Mesodermal cell (in vitro differentiated cells): ENCODE data around the gene NSL1. TPM values are rescaled to one million over a fixed set of nuclear protein-coding genes. Genes with fewer than 3 reads are reported as not detected.
A peak's percentile ranks its signal among the peaks of the same experiment; 100 is the strongest.
"Not testable (repeated sequence)": the region's sequence is repeated elsewhere in the genome, so short reads cannot be mapped to it uniquely, and the experiment has no call there.

Source experiments
- H3K27ac ChIP-seq: 2 replicates; pipeline ENCODE4 v1.7.0; 2013; ENCODE audit warnings: mild to moderate bottlenecking, low read depth, low read length, moderate library complexity; ENCODE audit not compliant: severe bottlenecking
- H3K36me3 ChIP-seq: 2 replicates; pipeline ENCODE4 v1.7.1; 2013; ENCODE audit warnings: mild to moderate bottlenecking, low read length, moderate library complexity; ENCODE audit not compliant: control insufficient read depth, insufficient read depth
- H3K4me1 ChIP-seq: one replicate; pipeline ENCODE4 v1.7.1; 2013; ENCODE audit warnings: mild to moderate bottlenecking, low read length; ENCODE audit not compliant: insufficient read depth, control insufficient read depth, poor library complexity, severe bottlenecking
- H3K4me3 ChIP-seq: 2 replicates; pipeline ENCODE4 v1.7.0; 2013; ENCODE audit warnings: low read length, control low read depth, mild to moderate bottlenecking; ENCODE audit not compliant: insufficient read depth, poor library complexity, severe bottlenecking; ENCODE audit errors: extremely low read depth
- H3K9me3 ChIP-seq: 2 replicates; pipeline ENCODE4 v1.7.1; 2013; ENCODE audit warnings: mild to moderate bottlenecking, low read length, moderate library complexity; ENCODE audit not compliant: control insufficient read depth
- WGBS, 2 experiments: methylation state at CpG; one replicate each; pipeline ENCODE4 v1.1.5; 2013; ENCODE audit warnings: missing lambda C conversion rate in 2 of 2; ENCODE audit not compliant: insufficient coverage in 2 of 2; 5-methylcytosine and 5-hydroxymethylcytosine counted together
- polyA plus RNA-seq, 2 experiments: library from polyadenylated mRNA; stranded (reverse); fragments of 50-300 nt; gene quantifications; one replicate each; pipeline ENCODE4 v1.2.3, GENCODE V29; 2013

NSL1 gene, protein sequence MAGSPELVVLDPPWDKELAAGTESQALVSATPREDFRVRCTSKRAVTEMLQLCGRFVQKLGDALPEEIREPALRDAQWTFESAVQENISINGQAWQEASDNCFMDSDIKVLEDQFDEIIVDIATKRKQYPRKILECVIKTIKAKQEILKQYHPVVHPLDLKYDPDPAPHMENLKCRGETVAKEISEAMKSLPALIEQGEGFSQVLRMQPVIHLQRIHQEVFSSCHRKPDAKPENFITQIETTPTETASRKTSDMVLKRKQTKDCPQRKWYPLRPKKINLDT
- polyA plus RNA-seq (2013, experiment 1 of 2): 26.7 TPM
- polyA plus RNA-seq (2013, experiment 2 of 2): 27.6 TPM

DNA sequence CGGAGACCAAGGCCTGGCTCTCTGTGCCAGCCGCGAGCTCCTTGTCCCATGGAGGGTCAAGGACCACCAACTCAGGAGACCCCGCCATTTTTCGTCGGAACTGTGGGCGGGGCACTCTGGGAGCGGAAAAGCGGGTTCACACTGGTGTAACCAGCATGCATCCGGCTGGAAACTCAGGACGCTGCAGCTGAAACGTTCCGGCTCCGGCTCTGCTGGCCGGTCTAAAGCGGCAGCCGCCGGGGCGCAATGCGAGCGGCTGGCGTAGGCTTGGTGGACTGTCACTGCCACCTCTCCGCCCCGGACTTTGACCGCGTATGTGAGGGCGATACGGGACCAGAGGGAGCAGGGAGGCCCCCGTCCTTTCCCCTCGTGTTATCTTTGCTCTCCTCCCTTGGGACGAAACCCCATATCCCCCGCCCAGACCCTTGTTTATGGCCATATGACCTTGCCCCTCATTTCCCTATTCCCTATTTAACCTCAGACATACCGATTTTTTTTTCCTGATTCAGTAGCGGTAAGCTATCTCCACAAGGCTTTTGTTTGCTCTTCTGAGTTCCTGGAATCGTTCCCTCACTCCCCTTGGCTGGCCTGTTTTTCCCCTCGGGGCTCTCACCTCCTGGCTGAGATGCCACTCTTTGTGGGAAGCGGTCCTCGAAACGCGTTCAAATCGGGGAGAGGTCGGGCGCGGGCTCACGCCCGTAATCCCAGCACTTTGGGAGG is at the start of gene NSL1, which contains the start of gene TATDN3:
Gene NSL1, minus strand, starts transcription at position 102 of the 720 bp plus-strand sequence. Its CDS starts 14 bp downstream, at position 88.
Gene TATDN3, plus strand, starts transcription at position 219 of the 720 bp plus-strand sequence. Its CDS starts 28 bp downstream, at position 247.
- Histone ChIP-seq H3K4me3 (peak within 1 kb of the TSS; percentile 80), H3K27ac (peak within 1 kb of the TSS; percentile 84), H3K9me3 (no peaks in the 10 kb centered on the region), H3K4me1 (peaks cover 20% of the 10 kb centered on the region), H3K36me3 (peaks cover 16% of the 10 kb centered on the region)
- WGBS, 2 experiments: 0% methylated on average over 37 to 44 of the region's 46 CpGs

DNA sequence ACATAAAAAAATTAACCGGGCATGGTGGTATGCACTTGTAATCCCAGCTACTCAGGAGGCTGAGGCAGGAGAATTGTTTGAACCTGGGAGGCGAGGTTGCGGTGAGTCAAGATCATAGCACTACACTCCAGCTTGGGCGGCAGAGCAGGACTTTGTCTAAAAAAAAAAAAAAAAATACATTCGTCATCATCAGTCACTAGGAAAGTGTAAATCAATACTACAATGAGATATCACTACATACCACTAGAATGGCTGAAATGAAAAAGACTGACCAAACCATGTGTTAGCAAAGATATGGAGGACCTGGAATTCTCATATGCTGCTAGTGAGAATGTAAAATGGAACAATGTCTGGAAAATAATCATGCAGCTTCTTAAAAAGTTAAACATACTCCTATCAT is 46.6 kb upstream of the NSL1 start:
- Histone ChIP-seq H3K27ac (no peak overlapping the region), H3K9me3 (no peaks in the 10 kb centered on the region), H3K4me3 (no peak overlapping the region), H3K4me1 (no peaks in the 10 kb centered on the region), H3K36me3 (no peaks in the 10 kb centered on the region)
- WGBS, 2 experiments: 95 to 100% methylated on average over 2 to 3 of the region's 5 CpGs

DNA sequence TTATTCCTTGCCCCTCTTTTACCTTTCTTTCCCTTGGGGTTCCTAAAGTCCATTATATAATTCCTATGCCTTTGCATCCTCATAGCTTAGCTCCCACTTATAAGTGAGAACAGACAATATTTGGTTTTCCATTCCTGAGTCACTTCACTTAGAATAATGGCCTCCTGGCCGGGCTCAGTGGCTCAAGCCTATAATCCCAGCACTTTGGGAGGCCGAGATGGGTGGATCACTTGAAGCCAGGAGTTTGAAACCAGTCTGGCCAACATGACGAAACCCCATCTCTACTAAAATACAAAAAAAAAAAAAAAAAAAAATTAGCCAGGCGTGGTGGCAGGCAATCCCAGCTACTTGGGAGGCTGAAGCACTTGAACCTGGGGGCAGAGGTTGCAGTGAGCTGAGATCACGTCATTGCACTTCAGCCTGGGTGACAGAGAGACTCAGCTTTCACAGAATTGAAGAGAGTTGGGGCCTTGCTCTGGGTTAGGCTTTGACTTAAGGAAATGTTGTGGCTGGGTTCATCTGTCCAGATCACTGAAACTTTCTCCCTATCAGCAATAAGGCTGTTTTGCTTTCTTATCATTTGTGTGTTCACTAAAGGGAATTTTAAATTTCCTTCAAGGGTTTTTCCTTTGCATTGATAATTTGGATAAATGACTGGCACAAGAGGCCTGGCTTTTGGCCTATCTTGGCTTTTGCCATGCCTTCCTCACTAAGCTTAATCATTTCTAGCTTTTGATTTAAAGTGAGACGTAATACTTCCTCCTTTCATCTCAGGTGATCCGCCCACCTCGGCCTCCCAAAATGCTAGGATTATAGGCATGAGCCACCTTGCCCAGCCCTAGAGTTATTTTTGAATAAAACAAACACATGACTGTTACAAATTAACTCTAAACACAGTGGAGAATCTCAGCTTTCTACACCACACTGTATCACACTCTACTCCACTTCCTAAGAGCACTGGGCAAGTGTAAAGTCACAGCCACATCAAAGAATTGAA is 41.9 kb upstream of the NSL1 start:
- 72 to 88% methylated on average over 4 of the region's 8 CpGs for WGBS, 2 experiments
- not testable (repeated sequence) for H3K27ac ChIP-seq

DNA sequence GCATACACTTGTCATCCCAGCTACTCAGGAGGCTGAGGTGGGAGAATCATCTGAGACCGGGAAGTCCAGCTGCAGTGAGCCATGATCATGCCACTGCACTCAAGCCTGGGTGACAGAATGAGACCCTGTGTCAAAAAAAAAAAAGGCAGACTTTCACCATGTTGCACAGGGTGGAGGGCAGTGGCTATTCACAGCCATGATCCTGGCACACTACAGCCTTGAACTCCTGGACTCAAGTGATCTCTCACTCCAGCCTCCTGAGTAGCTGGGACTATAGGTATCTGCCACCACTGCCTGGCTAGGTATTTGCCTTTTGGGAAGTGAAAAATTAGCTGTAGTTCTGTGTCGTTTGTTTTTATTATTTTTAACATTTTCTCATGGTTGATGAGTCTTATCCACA is 36.8 kb upstream of the NSL1 start:
- 89 to 100% methylated on average over 1 of the region's 2 CpGs for WGBS, 2 experiments
- H3K9me3 ChIP-seq: peaks cover 16% of the 10 kb centered on the region
- H3K36me3 ChIP-seq: no peaks in the 10 kb centered on the region
- no peak overlapping the region for H3K4me3 ChIP-seq
- no peak overlapping the region for H3K27ac ChIP-seq
- no peaks in the 10 kb centered on the region for H3K4me1 ChIP-seq

More for the DNA sequence above, 41.9 kb upstream of the NSL1 start:
- H3K9me3 ChIP-seq, H3K36me3 ChIP-seq, H3K4me1 ChIP-seq, H3K4me3 ChIP-seq: not testable (repeated sequence)

DNA sequence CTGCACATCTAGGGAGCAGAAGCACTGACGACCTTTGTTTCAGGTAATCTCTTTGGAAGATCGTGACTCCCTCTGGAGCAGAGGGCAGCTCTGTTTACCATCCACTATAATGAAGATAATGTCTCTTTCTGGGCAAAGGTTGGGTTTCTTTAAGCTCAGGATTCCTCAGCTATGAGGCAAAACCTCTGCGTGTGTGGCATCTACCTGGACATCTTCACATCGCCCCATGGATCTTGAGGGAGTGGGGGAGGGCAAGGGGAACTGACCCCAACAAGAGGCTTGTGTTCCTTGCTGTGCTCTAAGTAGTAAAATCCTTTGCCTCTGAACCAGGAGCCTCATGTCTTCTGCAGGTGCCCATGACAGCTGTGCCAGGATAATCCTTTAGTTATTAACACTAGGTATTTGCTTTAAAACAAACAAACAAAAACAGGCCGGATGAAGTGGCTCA is 36.3 kb upstream of the NSL1 start:
- no peaks in the 10 kb centered on the region for H3K36me3 ChIP-seq
- H3K4me1 ChIP-seq: no peaks in the 10 kb centered on the region
- WGBS, 2 experiments: 89 to 93% methylated on average over 4 of the region's 5 CpGs
- H3K4me3 ChIP-seq: no peak overlapping the region
- no peak overlapping the region for H3K27ac ChIP-seq
- peaks cover 16% of the 10 kb centered on the region for H3K9me3 ChIP-seq

DNA sequence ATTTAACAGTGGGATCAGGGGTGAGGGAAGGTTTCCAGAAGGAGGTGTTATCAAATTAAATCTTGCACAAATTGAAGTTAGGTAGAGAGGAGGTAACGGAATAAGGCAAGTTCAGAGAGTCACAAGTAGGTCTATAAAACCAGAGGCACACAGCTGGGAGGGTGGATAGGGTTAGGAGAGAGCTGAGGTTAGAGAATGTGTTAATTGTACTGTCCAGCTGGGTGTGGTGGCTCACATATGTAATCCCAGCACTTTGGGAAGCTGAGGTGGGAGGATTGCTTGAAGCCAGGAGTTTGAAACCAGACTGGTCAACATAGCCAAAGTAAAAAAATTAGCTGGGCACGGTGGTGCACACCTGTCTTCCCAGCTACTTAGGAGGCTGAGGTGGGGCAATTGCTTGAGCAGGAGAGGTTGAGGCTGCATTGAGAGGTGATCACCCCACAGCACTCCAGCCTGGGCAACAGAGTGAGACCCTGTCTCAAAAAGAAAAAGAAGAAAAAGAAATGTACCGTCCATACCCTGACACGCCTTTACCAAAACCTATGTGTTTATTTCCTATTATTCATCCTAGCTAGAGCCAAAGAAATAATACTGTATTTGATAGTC is 35.7 kb upstream of the NSL1 start:
- H3K9me3 ChIP-seq: peaks cover 16% of the 10 kb centered on the region
- 100% methylated on average over 2 of the region's 4 CpGs for WGBS, 2 experiments
- no peak overlapping the region for H3K27ac ChIP-seq
- no peak overlapping the region for H3K4me3 ChIP-seq
- H3K36me3 ChIP-seq: no peaks in the 10 kb centered on the region
- H3K4me1 ChIP-seq: no peaks in the 10 kb centered on the region

DNA sequence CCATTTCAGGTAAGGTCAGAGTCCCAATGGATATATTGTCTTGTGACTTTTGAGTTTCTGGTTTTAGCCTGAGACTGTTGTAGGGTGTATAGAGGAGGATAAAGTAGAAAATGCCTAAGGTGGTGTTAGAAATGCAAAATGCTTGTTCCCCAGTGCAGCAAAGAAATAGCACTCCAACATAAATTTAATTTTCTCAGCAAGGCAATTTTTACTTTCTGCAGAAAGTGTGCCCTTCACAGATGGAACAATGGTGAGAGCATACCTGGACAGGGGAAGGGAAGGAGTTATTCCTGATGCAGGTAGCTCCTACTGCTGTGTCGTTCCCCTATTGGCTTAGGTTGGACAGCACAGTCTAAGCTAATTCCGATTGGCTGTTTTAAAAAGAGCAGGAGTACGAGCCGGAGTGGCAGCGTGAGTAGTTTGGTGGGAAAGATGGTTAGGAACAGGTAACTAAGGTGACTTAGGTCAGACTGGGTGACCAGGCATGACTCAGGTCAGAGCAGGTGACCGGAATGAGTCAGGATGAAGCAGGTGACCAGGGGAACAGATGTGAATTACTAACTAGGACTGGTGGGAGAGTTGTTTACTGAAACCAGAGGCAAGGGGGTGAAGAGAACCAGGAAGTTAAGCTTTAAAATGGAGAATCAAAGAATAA is 34.3 kb upstream of the NSL1 start:
- Histone ChIP-seq H3K4me3 (no peak overlapping the region), H3K4me1 (no peaks in the 10 kb centered on the region), H3K27ac (no peak overlapping the region), H3K9me3 (peaks cover 16% of the 10 kb centered on the region), H3K36me3 (no peaks in the 10 kb centered on the region)
- WGBS, 2 experiments: 91 to 95% methylated on average over 6 of the region's 6 CpGs

DNA sequence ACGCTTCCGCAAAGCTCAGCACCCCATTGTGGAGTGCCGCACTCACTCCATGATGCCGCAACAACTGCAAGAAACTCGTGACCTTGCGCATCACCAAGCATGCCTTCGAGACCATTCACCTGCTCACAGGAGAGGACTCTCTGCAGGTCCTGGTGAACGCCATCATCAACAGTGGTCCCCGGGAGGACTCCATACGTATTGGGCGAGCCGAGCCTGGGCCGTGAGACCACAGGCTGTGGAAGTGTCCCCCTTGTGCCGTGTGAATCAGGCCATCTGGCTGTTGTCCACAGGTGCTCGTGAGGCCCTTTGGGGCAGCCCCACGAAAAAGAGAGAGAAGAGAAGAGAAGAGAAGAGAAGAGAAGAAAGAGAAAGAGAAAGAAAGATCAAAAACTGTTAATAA is 32.6 kb upstream of the NSL1 start:
- H3K9me3 ChIP-seq: peaks cover 16% of the 10 kb centered on the region
- H3K36me3 ChIP-seq: no peaks in the 10 kb centered on the region
- 94 to 96% methylated on average over 12 to 15 of the region's 16 CpGs for WGBS, 2 experiments
- H3K27ac ChIP-seq: no peak overlapping the region
- no peaks in the 10 kb centered on the region for H3K4me1 ChIP-seq
- no peak overlapping the region for H3K4me3 ChIP-seq

DNA sequence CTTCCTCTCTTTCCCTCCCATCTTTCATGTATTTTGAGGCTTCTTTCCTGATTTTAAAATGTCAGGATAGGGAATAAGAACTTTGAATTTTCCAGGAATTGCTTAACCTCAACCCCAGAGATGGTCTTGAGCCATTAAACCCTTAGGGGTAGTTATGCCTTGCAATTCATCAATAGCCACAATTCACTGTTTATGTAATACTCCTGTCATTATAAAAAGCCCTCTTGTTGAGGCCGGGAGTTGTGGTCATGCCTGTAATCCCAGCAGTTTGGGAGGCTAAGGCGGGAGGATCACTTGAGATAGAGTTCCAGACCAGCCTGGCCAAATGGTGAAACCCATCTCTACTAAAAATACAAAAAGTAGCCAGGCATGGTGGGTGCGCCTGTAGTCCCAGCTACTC is 31.4 kb upstream of the NSL1 start:
- H3K27ac ChIP-seq: no peak overlapping the region
- WGBS, 2 experiments: 88 to 100% methylated on average over 3 of the region's 3 CpGs
- H3K36me3 ChIP-seq: no peaks in the 10 kb centered on the region
- H3K9me3 ChIP-seq: peaks cover 16% of the 10 kb centered on the region
- H3K4me3 ChIP-seq: no peak overlapping the region
- no peaks in the 10 kb centered on the region for H3K4me1 ChIP-seq
